GM12878 (cell line): ENCODE measurements around the gene ZNF496.

Experiments
- ATF2 ChIP-seq: IDR thresholded peaks from 2 replicates; pipeline ENCODE4 v1.6.1; 2012; ENCODE audit warnings: low read length, inconsistent platforms
- CEBPB ChIP-seq, 2 experiments: fragments of 150-350 bp in 1 of 2; IDR thresholded peaks; 2 replicates each; pipeline ENCODE4 v1.6.1; 2012 to 2014; ENCODE audit warnings: low read depth in 2 of 2, low read length in 2 of 2, borderline replicate concordance in 1 of 2, inconsistent platforms in 1 of 2
- CREM ChIP-seq: IDR thresholded peaks from 2 replicates; pipeline ENCODE4 v1.6.1; 2014; ENCODE audit warnings: antibody characterized with exemption, low read depth
- CTCF ChIP-seq, 3 experiments: IDR thresholded peaks in 2 of 3; conservative IDR thresholded peaks in 1 of 3; 2 replicates each; pipeline ENCODE4 v1.5.1; 2011; ENCODE audit warnings: low read depth in 3 of 3, low read length in 3 of 3, mild to moderate bottlenecking in 3 of 3, control low read depth in 2 of 3, moderate library complexity in 2 of 3, inconsistent platforms in 1 of 3, mixed read lengths in 1 of 3; ENCODE audit not compliant: control insufficient read depth in 2 of 3, insufficient read depth in 1 of 3; ENCODE audit errors: extremely low read depth in 1 of 3
- ESRRA ChIP-seq: IDR thresholded peaks from 2 replicates; pipeline ENCODE4 v1.6.1; 2012; ENCODE audit warnings: mild to moderate bottlenecking, low read length, improper control_type of control experiment
- POLR2AphosphoS5 ChIP-seq: IDR thresholded peaks from 2 replicates; pipeline ENCODE4 v1.6.1; 2011; ENCODE audit warnings: mild to moderate bottlenecking, low read length, inconsistent platforms
- RELB ChIP-seq: fragments of 450-650 bp; IDR thresholded peaks from 2 replicates; pipeline ENCODE4 v1.6.1; 2017; ENCODE audit warnings: low read depth, mild to moderate bottlenecking, moderate library complexity
- SKIL ChIP-seq: fragments of 450-650 bp; IDR thresholded peaks from 2 replicates; pipeline ENCODE4 v1.6.1; 2017; ENCODE audit warnings: mild to moderate bottlenecking, low read depth, inconsistent platforms; ENCODE audit not compliant: poor library complexity, severe bottlenecking
- ZNF384 ChIP-seq: IDR thresholded peaks from 2 replicates; pipeline ENCODE4 v1.6.1; 2012; ENCODE audit warnings: low read depth, mild to moderate bottlenecking, low read length, improper control_type of control experiment, borderline replicate concordance

- no peak for TF ChIP-seq CTCF (IDR thresholded peaks at IDR 0.05 in 2 of 3, conservative IDR thresholded peaks at IDR 0.05 in 1 of 3; ENCODE audit: control insufficient read depth in 2 of 3, extremely low read depth in 1 of 3, insufficient read depth in 1 of 3, low read depth in 3 of 3, low read length in 3 of 3)
- no peak for TF ChIP-seq ATF2
- no peak for TF ChIP-seq POLR2AphosphoS5
- TF ChIP-seq CREM = no peak
- TF ChIP-seq ZNF384 = no peak
- TF ChIP-seq ESRRA = no peak
- no peak for TF ChIP-seq RELB
- no peak for TF ChIP-seq SKIL
- no peak for TF ChIP-seq CEBPB (IDR thresholded peaks at IDR 0.05; ENCODE audit: borderline replicate concordance in 1 of 2, low read depth in 2 of 2, low read length in 2 of 2)
Observed at GRCh38 chr1:247352175-247352574, 20.5 kb upstream of the ZNF496 start.
